NK-92 treated with Interleukin-12 subunit alpha and Interleukin-12 subunit beta, amount 100 ng/mL, for 24 hours (cell line): ENCODE results near the gene DVL3.

Experiments
- DNase-seq: peaks from one replicate; lab custom pipeline; 2025; lab: John Stamatoyannopoulos, UW

DVL3 gene

GRCh38 chr3:184211297-184211696 is 56.1 kb downstream of the DVL3 start:
- no peak for DNase-seq

GRCh38 chr3:184211718-184212117 is 56.5 kb downstream of the DVL3 start:
- DNase-seq, result no peak

GRCh38 chr3:184218814-184219213 is 63.6 kb downstream of the DVL3 start:
- no peak for DNase-seq

- no peak for DNase-seq
Measured at GRCh38 chr3:184222521-184222920, 67.3 kb downstream of the DVL3 start.
